GM12878 (cell line): ENCODE results near the gene NES. TPM values are rescaled to one million over a fixed set of nuclear protein-coding genes. Genes with fewer than 3 reads are reported as not detected.

Experiments
- ATAC-seq: fragments of 200-7000 bp; cut with Tn5 transposase; 3 replicates; pipeline ENCODE4 v1.9.1; 2020; ENCODE audit warnings: mild to moderate bottlenecking, moderate library complexity
- BruUV-seq: library from RNA; stranded (reverse); fragments of 400-500 nt; replicated peaks from 2 replicates; lab custom pipeline; 2021; lab: Mats Ljungman, UMichigan
- CTCF ChIA-PET: fragments of 300-600 bp; sonication (Branson Sonifier 250); formaldehyde crosslinking; extraction: SDS; loops from one replicate; lab custom pipeline; 2021; ENCODE audit warnings: inconsistent platforms; lab: Yijun Ruan, JAX
- POLR2A ChIA-PET: fragments of 350-600 bp; formaldehyde crosslinking; extraction: SDS; loops from one replicate; lab custom pipeline; 2021; ENCODE audit warnings: inconsistent platforms; lab: Charles Lee
- RAD21 ChIA-PET: fragments of 300-600 bp; sonication (Branson Sonifier 250); formaldehyde crosslinking; loops from one replicate; lab custom pipeline; 2023; ENCODE audit warnings: antibody characterized with exemption; ENCODE audit not compliant: unreplicated experiment; lab: Charles Lee
- SMC1A ChIA-PET: fragments of 300-600 bp; sonication (Branson Sonifier 250); formaldehyde crosslinking; loops from one replicate; lab custom pipeline; 2023; ENCODE audit not compliant: unreplicated experiment, uncharacterized antibody; lab: Charles Lee
- DNase-seq: peaks from one replicate; pipeline ENCODE4 v3.0.0-alpha.2; 2011; ENCODE audit warnings: low read depth, low spot score
- FAIRE-seq: peaks from 3 replicates; lab custom pipeline; 2011; peaks lifted over from hg19 to GRCh38; lab: Jason Lieb, UNC
- H2AFZ ChIP-seq: 2 replicates; pipeline ENCODE4 v1.6.0; 2011; ENCODE audit warnings: low read depth, low read length, control low read depth; ENCODE audit not compliant: control insufficient read depth
- H3K27ac ChIP-seq: 2 replicates; pipeline ENCODE4 v1.5.1; 2011; ENCODE audit warnings: control low read depth; ENCODE audit not compliant: control insufficient read depth, insufficient read depth
- H3K27me3 ChIP-seq, 2 experiments: replicated peaks in 1 of 2; 2 replicates each; pipeline versions ENCODE4 v1.6.0 to v1.6.1; 2011; ENCODE audit warnings: low read length in 1 of 2; ENCODE audit not compliant: control insufficient read depth in 2 of 2, insufficient read depth in 2 of 2
- H3K36me3 ChIP-seq, 2 experiments: 2 replicates each; pipeline ENCODE4 v1.5.1; 2011; ENCODE audit warnings: low read length in 1 of 2; ENCODE audit not compliant: control insufficient read depth in 2 of 2, insufficient read depth in 2 of 2
- H3K4me1 ChIP-seq: 2 replicates; pipeline ENCODE4 v1.6.1; 2011; ENCODE audit warnings: mild to moderate bottlenecking, low read length, moderate library complexity, mixed read lengths; ENCODE audit not compliant: control insufficient read depth, insufficient read depth
- H3K4me2 ChIP-seq: 2 replicates; pipeline ENCODE4 v1.6.0; 2011; ENCODE audit warnings: control low read depth; ENCODE audit not compliant: control insufficient read depth, insufficient read depth
- H3K4me3 ChIP-seq: fragments of 200-600 bp; sonication (generic); 2 replicates; pipeline ENCODE4 v1.5.1; 2016
- H3K79me2 ChIP-seq: 2 replicates; pipeline ENCODE4 v1.6.0; 2011; ENCODE audit warnings: low read length; ENCODE audit not compliant: control insufficient read depth, insufficient read depth
- H3K9ac ChIP-seq: 2 replicates; pipeline ENCODE4 v1.8.0; 2011; ENCODE audit warnings: low read length, control low read depth, mixed read lengths; ENCODE audit not compliant: control insufficient read depth, insufficient read depth
- H3K9me3 ChIP-seq: replicated peaks from 3 replicates; pipeline ENCODE4 v1.5.1; 2011; ENCODE audit warnings: mild to moderate bottlenecking, low read length; ENCODE audit not compliant: control insufficient read depth, insufficient read depth
- H4K20me1 ChIP-seq: 2 replicates; pipeline ENCODE4 v1.6.0; 2011; ENCODE audit not compliant: control insufficient read depth, insufficient read depth
- BHLHE40 ChIP-seq, 2 experiments: fragments of 450-650 bp in 1 of 2; IDR thresholded peaks; 2 replicates each; pipeline ENCODE4 v1.6.1; 2011 to 2017; ENCODE audit warnings: low read depth in 2 of 2, borderline replicate concordance in 1 of 2, improper control_type of control experiment in 1 of 2, low read length in 1 of 2, mild to moderate bottlenecking in 1 of 2
- CHD1 ChIP-seq: IDR thresholded peaks from 2 replicates; pipeline ENCODE4 v1.6.1; 2012; ENCODE audit warnings: low read depth, low read length, improper control_type of control experiment
- EP300 ChIP-seq, 2 experiments: fragments of 150-350 bp in 1 of 2; IDR thresholded peaks; 2 replicates each; pipeline ENCODE4 v1.6.1; 2011 to 2012; ENCODE audit warnings: low read depth in 2 of 2, low read length in 2 of 2, borderline replicate concordance in 1 of 2, improper control_type of control experiment in 1 of 2, inconsistent platforms in 1 of 2; ENCODE audit not compliant: control insufficient read depth in 1 of 2
- FOS ChIP-seq: IDR thresholded peaks from 3 replicates; pipeline ENCODE4 v1.6.1; 2011; ENCODE audit warnings: borderline replicate concordance; ENCODE audit not compliant: insufficient read length; ENCODE audit errors: extremely low read depth
- FOXK2 ChIP-seq: fragments of 450-650 bp; IDR thresholded peaks from 2 replicates; pipeline ENCODE4 v1.6.1; 2017; ENCODE audit warnings: mild to moderate bottlenecking, moderate library complexity
- HCFC1 ChIP-seq: fragments of 150-350 bp; IDR thresholded peaks from 2 replicates; pipeline ENCODE4 v1.6.1; 2014; ENCODE audit warnings: low read length
- HDAC6 ChIP-seq: fragments of 200-600 bp; sonication (generic); IDR thresholded peaks from one replicate; pipeline ENCODE4 v1.8.0; 2017; ENCODE audit warnings: antibody characterized with exemption; ENCODE audit not compliant: unreplicated experiment
- KAT2A ChIP-seq: conservative IDR thresholded peaks from 2 replicates; pipeline ENCODE4 v1.6.1; 2011; ENCODE audit warnings: low read depth, low read length; ENCODE audit not compliant: control insufficient read depth
- NFIC ChIP-seq: IDR thresholded peaks from 2 replicates; pipeline ENCODE4 v1.6.1; 2012; ENCODE audit warnings: low read depth, mild to moderate bottlenecking, inconsistent platforms, low read length, moderate library complexity
- NR2F1 ChIP-seq: fragments of 450-650 bp; conservative IDR thresholded peaks from 2 replicates; pipeline ENCODE4 v1.6.1; 2017; ENCODE audit warnings: mild to moderate bottlenecking
- NRF1 ChIP-seq: conservative IDR thresholded peaks from 2 replicates; pipeline ENCODE4 v1.6.1; 2011; ENCODE audit warnings: mild to moderate bottlenecking, low read depth, low read length, improper control_type of control experiment
- POLR2AphosphoS5 ChIP-seq: IDR thresholded peaks from 2 replicates; pipeline ENCODE4 v1.6.1; 2011; ENCODE audit warnings: mild to moderate bottlenecking, low read length, inconsistent platforms
- RBBP5 ChIP-seq: fragments of 200-600 bp; sonication (generic); conservative IDR thresholded peaks from 2 replicates; pipeline ENCODE4 v1.6.1; 2016
- RFX5 ChIP-seq: IDR thresholded peaks from 2 replicates; pipeline ENCODE4 v1.6.1; 2011; ENCODE audit warnings: low read depth, low read length, improper control_type of control experiment
- SP1 ChIP-seq: IDR thresholded peaks from one replicate; pipeline ENCODE4 v1.6.1; 2011; ENCODE audit warnings: low read depth, low read length
- ZNF622 ChIP-seq: fragments of 450-650 bp; IDR thresholded peaks from 2 replicates; pipeline ENCODE4 v1.6.1; 2017; ENCODE audit warnings: mild to moderate bottlenecking, inconsistent platforms
- ZSCAN29 ChIP-seq: fragments of 450-650 bp; IDR thresholded peaks from 2 replicates; pipeline ENCODE4 v1.6.1; 2017; ENCODE audit warnings: mild to moderate bottlenecking, moderate library complexity
- ZZZ3 ChIP-seq: IDR thresholded peaks from 2 replicates; pipeline ENCODE4 v1.6.1; 2011; ENCODE audit warnings: low read depth; ENCODE audit not compliant: control insufficient read depth, insufficient read length
- WGBS: methylation state at CpG from one replicate; pipeline ENCODE4 v1.1.6; 2016; ENCODE audit warnings: low lambda C conversion rate; ENCODE audit not compliant: insufficient replicate concordance, insufficient coverage; ENCODE audit errors: missing lambda C conversion rate; 5-methylcytosine and 5-hydroxymethylcytosine counted together
- in situ Hi-C: fragments of 300-500 bp; cut with MboI; formaldehyde crosslinking; loops from 9 replicates; pipeline ENCODE4 v1.14.3; 2018; ENCODE audit warnings: mixed read lengths
- intact Hi-C: fragments of 100-400 bp; cut with micrococcal nuclease; formaldehyde crosslinking; loops from one replicate; pipeline ENCODE4 v1.14.2; 2022; ENCODE audit not compliant: unreplicated experiment
- polyA plus RNA-seq, 11 experiments: library from polyadenylated mRNA; depleted of rRNA in 4 of 11; unstranded in 6 of 11; stranded (reverse) in 5 of 11; fragments of >200 nt; fragmentation: Nextera tagmentation in 4 of 11; fragmentation: Illumina TruSeq in 1 of 11; extraction: Ambion mirVana in 4 of 11; extraction: Trizol in 1 of 11; gene quantifications; 1 replicate in 1 of 11; 2 replicates in 10 of 11; pipeline versions ENCODE4 v1.2.1 to v1.2.3, GENCODE V29; 2011 to 2016; ENCODE audit warnings: inconsistent platforms in 2 of 11, missing spikeins in 2 of 11, low read depth in 1 of 11
- total RNA-seq, 4 experiments: library from RNA; depleted of rRNA in 3 of 4; stranded (reverse); fragments of >200 nt in 3 of 4; fragmentation: Illumina TruSeq in 1 of 4; extraction: Trizol in 1 of 4; gene quantifications; 2 replicates each; pipeline versions ENCODE4 v1.2.1 to v1.2.3, GENCODE V29; 2013 to 2021
- TF ChIP-seq, protein P1 (sequence below): IDR thresholded peaks from 2 replicates; pipeline ENCODE4 v1.6.1; 2011; ENCODE audit warnings: borderline replicate concordance, low read depth, mild to moderate bottlenecking, moderate library complexity, low read length; ENCODE audit not compliant: insufficient read depth, poor library complexity, severe bottlenecking
- TF ChIP-seq, protein P2 (sequence below): IDR thresholded peaks from 2 replicates; pipeline ENCODE4 v1.6.1; 2012; ENCODE audit warnings: low read length, inconsistent platforms

NES gene
- total and polyA plus RNA-seq, 10 of the 15 experiments (the other 5 are each of a cell fraction or from before 2014, with no cell fraction given), result under 0.01 to 0.15 (median 0.02) TPM; not detected in 4

DNA sequence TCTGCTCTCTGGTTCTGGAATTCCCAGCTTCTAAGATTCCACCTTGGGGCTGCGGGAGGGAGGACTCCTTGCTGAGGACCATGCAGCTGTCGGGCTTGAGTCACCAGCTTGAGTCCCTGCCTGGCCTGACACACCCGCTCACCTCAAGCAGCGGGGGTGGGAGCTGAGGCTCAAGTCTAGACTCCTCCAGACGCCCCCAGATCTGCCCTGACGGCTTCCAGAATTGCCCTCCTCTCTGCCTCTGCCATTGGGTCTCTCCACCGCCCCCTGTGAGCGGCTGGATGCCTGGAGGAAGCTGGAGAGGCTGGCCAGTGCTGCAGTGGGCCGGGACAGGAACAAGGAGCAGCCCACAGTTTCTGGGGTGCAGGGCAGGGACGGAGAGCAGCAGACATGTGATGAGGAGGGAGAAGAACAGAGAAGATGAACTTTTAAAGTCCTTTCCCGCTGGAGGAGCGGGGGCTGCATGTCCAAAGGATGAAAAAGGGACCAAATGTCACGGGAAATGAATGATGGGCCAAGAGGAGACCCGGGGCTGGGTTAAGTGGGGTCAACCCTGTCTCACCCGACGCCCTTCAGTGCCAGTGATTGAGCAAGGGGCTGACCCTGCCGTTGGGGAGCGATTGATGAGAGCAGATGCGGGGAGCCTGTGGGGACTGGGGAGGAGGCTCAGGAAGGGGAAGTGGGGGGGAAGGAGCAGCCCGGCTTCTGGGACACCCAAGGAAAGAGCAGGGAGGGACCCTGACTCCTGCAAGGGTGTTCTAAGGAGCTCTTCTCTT is 14.6 kb upstream of the NES start (continued):
- TF ChIP-seq, protein P1, sequence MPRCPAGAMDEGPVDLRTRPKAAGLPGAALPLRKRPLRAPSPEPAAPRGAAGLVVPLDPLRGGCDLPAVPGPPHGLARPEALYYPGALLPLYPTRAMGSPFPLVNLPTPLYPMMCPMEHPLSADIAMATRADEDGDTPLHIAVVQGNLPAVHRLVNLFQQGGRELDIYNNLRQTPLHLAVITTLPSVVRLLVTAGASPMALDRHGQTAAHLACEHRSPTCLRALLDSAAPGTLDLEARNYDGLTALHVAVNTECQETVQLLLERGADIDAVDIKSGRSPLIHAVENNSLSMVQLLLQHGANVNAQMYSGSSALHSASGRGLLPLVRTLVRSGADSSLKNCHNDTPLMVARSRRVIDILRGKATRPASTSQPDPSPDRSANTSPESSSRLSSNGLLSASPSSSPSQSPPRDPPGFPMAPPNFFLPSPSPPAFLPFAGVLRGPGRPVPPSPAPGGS, result no peak
- no peak for TF ChIP-seq NFIC
- TF ChIP-seq HDAC6, result no peak
- TF ChIP-seq NRF1, result no peak
- no peak for TF ChIP-seq RFX5

DNA sequence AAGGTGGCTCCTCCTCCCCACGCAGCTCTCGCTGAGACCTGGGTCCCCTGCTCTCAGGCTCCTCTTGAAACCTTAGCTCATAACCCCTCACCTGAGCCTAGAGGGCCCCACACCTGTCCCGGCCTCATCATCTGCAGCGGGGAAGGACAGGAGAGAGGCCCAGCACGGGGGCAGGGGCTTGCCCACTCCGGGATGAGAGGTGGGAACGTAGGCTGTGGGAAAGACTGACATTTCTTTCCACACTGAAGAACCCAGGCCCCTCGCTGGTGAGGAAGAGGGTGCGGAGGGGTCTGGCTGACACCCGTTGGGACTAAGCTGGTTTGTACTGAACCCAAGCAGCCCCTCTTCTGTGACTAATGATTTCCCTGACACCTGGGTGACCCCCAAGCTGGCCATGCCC is 14.0 kb upstream of the NES start:
- Histone ChIP-seq H3K27ac (no peak overlapping the region), H3K27me3 (peaks cover 18 to 33% of the 10 kb centered on the region in 2 experiments), H3K4me1 (no peaks in the 10 kb centered on the region), H3K9ac (no peak overlapping the region), H3K79me2 (no peaks in the 10 kb centered on the region), H2AFZ (no peak overlapping the region), H3K36me3 (no peaks in the 10 kb centered on the region), H3K4me2 (no peak overlapping the region), H3K9me3 (no peaks in the 10 kb centered on the region), H4K20me1 (peaks cover 4% of the 10 kb centered on the region; the same call in 1 of the 2 replicates)
- SMC1A ChIA-PET, result interaction anchor here (1.0 to 4.0 kb wide), 4 partner anchors 8 to 170 kb away, joined by 3 to 168 read pairs (median 16); partner anchors contain the start of genes ISG20L2, METTL25B and NTRK1
- RAD21 ChIA-PET, result interaction anchor here (0.6 to 10.2 kb wide), 4 partner anchors 15 to 169 kb away, joined by 4 to 173 read pairs (median 42); partner anchors contain the start of genes CRABP2, INSRR, ISG20L2 and METTL25B
- DNase-seq (no peak), FAIRE-seq (no peak)
- CTCF ChIA-PET, result interaction anchor here (0.7 to 11.1 kb wide), 14 partner anchors 8 to 199 kb away, joined by 3 to 433 read pairs (median 22); partner anchors contain the start of genes CRABP2, INSRR, ISG20L2 and METTL25B
- POLR2A ChIA-PET, result interaction anchor here (0.7 to 3.1 kb wide), 2 partner anchors 35 kb away, joined by 3 to 21 read pairs; no protein-coding TSS in a partner anchor
- in situ Hi-C loops (no loop called here), intact Hi-C loops (no loop called here)
- no TSS peak for BruUV-seq
- TF ChIP-seq CHD1 (no peak), ZSCAN29 (no peak), HCFC1 (no peak), KAT2A (no peak), NR2F1 (no peak), ZNF622 (no peak), ZZZ3 (no peak), EP300 (IDR thresholded peaks at IDR 0.05; ENCODE audit: borderline replicate concordance in 1 of 2, control insufficient read depth in 1 of 2, low read depth in 2 of 2, low read length in 2 of 2) (no peak), FOXK2 (no peak), RBBP5 (no peak), FOS (no peak), POLR2AphosphoS5 (no peak), SP1 (no peak), BHLHE40 (IDR thresholded peaks at IDR 0.05; ENCODE audit: borderline replicate concordance in 1 of 2, low read depth in 2 of 2, low read length in 1 of 2) (no peak)
- TF ChIP-seq, protein P2, sequence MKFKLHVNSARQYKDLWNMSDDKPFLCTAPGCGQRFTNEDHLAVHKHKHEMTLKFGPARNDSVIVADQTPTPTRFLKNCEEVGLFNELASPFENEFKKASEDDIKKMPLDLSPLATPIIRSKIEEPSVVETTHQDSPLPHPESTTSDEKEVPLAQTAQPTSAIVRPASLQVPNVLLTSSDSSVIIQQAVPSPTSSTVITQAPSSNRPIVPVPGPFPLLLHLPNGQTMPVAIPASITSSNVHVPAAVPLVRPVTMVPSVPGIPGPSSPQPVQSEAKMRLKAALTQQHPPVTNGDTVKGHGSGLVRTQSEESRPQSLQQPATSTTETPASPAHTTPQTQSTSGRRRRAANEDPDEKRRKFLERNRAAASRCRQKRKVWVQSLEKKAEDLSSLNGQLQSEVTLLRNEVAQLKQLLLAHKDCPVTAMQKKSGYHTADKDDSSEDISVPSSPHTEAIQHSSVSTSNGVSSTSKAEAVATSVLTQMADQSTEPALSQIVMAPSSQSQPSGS, result no peak
- TF ChIP-seq, all 136 proteins: peak for 0
- H3K4me3 ChIP-seq, result no peak overlapping the region
- ATAC-seq, result no peak
- WGBS, result 26% methylated on average over 10 of the region's 10 CpGs
